NT2/D1 (cell line): ENCODE data around the gene CAMK2D.

Experiments
- DNase-seq: peaks from one replicate; pipeline ENCODE4 v3.0.0-alpha.2; 2011; ENCODE audit warnings: low read depth, low spot score
- H3K27me3 ChIP-seq: 2 replicates; pipeline ENCODE4 v1.6.0; 2011; ENCODE audit warnings: mild to moderate bottlenecking; ENCODE audit not compliant: insufficient read length, insufficient read depth
- H3K36me3 ChIP-seq: 2 replicates; pipeline ENCODE4 v1.6.1; 2011; ENCODE audit warnings: mild to moderate bottlenecking, low read length, mixed read lengths; ENCODE audit not compliant: insufficient read depth, insufficient read length
- H3K4me1 ChIP-seq: 2 replicates; pipeline ENCODE4 v1.5.1; 2011; ENCODE audit not compliant: insufficient read depth, insufficient read length
- H3K4me3 ChIP-seq: 2 replicates; pipeline ENCODE4 v1.5.1; 2011; ENCODE audit warnings: low read depth; ENCODE audit not compliant: insufficient read length
- H3K9ac ChIP-seq: 2 replicates; pipeline ENCODE4 v1.6.0; 2011; ENCODE audit warnings: low read depth; ENCODE audit not compliant: insufficient read length
- H3K9me3 ChIP-seq: 2 replicates; pipeline ENCODE4 v1.5.1; 2011; ENCODE audit warnings: mild to moderate bottlenecking, low read length; ENCODE audit not compliant: insufficient read depth
- SUZ12 ChIP-seq: IDR thresholded peaks from 2 replicates; pipeline ENCODE4 v1.6.1; 2011; ENCODE audit not compliant: insufficient read length, insufficient read depth; ENCODE audit errors: extremely low read depth
- YY1 ChIP-seq: IDR thresholded peaks from 2 replicates; pipeline ENCODE4 v1.6.1; 2011; ENCODE audit not compliant: insufficient read length, insufficient read depth
- ZNF274 ChIP-seq: IDR thresholded peaks from 2 replicates; pipeline ENCODE4 v1.6.1; 2011; ENCODE audit warnings: mild to moderate bottlenecking, low read depth, low read length

CAMK2D gene

DNA sequence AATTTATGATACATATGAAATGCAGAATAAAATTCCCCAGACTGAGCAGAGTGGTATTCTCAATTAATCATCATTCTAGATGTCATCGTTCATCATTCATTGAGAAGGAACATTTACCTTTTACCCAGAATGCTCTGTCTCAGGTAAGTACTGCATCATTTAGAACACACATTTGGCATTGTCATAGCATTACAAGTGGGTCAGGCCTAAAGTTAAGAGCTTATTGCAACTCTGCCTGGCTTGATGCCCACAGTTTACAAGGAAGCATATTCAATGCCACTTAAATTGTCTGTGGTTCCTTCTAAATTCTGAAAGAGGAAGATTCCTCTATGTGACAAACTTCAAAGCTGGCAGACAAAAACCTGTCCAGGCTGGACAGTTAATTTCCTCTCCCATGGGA is 87.3 kb downstream of the CAMK2D start:
- Histone ChIP-seq H3K27me3 (no peaks in the 10 kb centered on the region), H3K36me3 (no peaks in the 10 kb centered on the region), H3K9me3 (no peaks in the 10 kb centered on the region), H3K9ac (no peak overlapping the region), H3K4me1 (no peaks in the 10 kb centered on the region), H3K4me3 (no peak overlapping the region)
- TF ChIP-seq YY1 (no peak), ZNF274 (no peak)
- no peak for DNase-seq

DNA sequence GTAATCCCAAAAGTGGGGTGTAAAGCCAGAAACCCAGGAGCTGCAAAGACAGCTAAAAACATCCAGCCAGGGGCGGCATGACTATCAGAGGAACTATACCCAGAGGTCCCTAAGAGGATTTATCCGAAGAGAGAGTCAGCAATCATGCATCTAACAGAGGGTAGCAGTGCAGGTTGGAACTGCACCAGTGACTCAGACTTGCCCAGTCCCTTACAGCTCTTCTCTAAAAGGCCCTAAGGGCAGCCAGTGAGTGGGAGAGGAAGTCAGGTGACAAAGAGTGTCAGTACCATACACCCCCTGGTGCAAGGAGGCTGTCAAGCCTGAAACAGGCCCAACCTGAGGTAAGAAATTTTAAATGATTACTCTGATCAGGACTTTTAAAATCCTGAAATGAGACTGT is 88.1 kb downstream of the CAMK2D start:
- Histone ChIP-seq H3K4me3 (no peak overlapping the region), H3K9ac (no peak overlapping the region), H3K4me1 (no peaks in the 10 kb centered on the region), H3K27me3 (no peaks in the 10 kb centered on the region), H3K9me3 (no peaks in the 10 kb centered on the region), H3K36me3 (no peaks in the 10 kb centered on the region)
- TF ChIP-seq YY1: no peak
- DNase-seq: no peak

DNA sequence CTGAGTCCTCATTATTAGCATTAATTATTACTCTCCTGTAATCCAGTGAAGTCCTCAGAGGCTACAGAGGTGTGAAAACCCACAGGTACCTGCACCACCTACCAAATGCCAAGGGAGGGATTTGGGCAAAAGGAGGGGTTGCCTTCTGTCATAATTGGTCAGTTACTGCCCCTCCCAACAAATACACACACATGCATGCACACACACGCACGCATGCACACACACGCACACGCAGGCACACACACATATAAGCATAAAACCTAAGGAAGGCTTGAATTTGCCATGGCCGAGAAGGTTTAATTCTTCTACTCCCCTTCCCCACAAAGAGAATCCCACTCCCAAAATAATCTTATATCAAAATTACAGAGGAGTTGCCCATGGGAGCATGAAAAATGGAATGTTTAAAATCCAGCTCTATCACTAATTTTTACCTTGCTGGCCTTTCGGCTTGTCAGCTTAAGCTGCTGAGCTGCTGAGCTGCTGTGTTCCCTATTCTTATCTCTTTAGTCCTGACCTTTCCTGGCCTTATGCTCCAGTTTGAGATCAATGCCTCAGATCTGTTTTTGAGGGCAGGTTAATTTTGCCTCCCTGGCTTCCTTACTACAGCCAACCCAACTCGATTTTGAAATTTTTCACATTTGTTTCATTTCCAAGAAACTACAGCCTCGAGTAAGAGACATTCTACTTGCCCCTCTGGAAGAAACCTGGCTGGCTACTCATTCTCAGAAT is 95.0 kb downstream of the CAMK2D start:
- DNase-seq: no peak
- Histone ChIP-seq H3K4me3 (no peak overlapping the region), H3K4me1 (no peaks in the 10 kb centered on the region), H3K9me3 (no peaks in the 10 kb centered on the region), H3K9ac (no peak overlapping the region), H3K36me3 (no peaks in the 10 kb centered on the region), H3K27me3 (no peaks in the 10 kb centered on the region)
- TF ChIP-seq SUZ12 (no peak), YY1 (no peak), ZNF274 (no peak)

DNA sequence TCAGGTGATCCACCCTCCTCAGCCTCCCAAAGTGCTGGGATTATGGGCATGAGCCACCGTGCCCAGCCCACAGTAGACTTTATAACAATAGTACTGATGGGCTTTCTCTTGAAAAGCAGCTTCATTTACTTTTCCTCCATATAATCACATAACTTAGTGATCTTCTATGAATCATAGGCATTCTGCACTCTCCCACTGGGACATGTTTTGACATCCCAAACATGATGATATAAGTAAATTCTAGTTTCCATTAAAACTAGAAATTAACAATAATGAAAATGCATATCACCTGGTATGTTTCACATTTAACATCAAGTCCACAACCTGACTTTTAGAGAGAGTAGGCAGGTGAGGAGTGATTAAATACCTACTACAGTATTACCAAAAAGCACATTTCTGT is 96.5 kb downstream of the CAMK2D start:
- Histone ChIP-seq H3K4me3 (no peak overlapping the region), H3K4me1 (no peaks in the 10 kb centered on the region), H3K36me3 (no peaks in the 10 kb centered on the region), H3K27me3 (no peaks in the 10 kb centered on the region), H3K9me3 (no peaks in the 10 kb centered on the region), H3K9ac (no peak overlapping the region)
- no peak for DNase-seq
- TF ChIP-seq ZNF274: no peak
- no peak for TF ChIP-seq SUZ12
- TF ChIP-seq YY1: no peak

DNA sequence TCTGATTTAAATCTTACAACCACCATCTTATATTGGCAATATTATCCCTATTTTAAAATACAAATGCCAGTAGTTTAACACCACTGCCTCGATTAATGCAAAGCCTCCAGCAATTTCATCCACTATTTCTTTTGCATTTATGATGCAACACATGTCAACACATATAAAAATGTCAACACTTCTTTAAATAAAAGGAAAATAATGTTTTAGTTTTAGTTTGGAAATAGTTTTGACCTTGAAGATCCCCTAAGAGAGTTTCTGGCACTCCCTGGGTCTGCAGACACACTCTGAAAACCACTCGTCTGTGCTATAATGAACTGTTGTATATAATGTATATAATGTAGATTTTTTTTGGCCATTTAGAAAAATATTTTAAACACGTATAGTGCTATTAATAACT is 99.0 kb downstream of the CAMK2D start:
- Histone ChIP-seq H3K4me3 (no peak overlapping the region), H3K36me3 (peaks cover 4% of the 10 kb centered on the region), H3K9me3 (peaks cover 10% of the 10 kb centered on the region), H3K27me3 (no peaks in the 10 kb centered on the region), H3K4me1 (no peaks in the 10 kb centered on the region), H3K9ac (no peak overlapping the region)
- TF ChIP-seq YY1 (no peak), ZNF274 (no peak), SUZ12 (no peak)
- DNase-seq: no peak

DNA sequence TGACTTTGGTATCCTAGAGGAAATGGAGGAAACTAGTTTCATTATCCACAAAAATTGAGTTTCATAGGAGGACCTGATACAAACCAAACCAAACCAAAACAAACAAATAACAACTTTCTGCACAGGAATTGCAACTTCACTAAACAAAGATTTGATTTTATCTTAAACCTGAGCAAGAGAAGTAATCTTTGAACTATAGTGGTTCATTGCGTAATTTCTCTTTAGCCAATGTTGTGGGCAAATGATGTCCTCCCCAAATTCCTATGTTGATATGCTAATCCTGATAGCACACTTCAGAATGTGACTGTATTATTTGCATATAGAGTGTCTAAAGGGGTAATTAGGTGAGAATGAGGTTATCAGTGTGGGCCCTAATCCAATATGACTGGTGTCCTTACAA is 102.4 kb downstream of the CAMK2D start:
- H3K4me1 ChIP-seq: no peaks in the 10 kb centered on the region
- no peaks in the 10 kb centered on the region for H3K27me3 ChIP-seq
- TF ChIP-seq YY1 (no peak), ZNF274 (no peak), SUZ12 (no peak)
- H3K9me3 ChIP-seq: peaks cover 10% of the 10 kb centered on the region
- H3K9ac ChIP-seq: no peak overlapping the region
- no peak overlapping the region for H3K4me3 ChIP-seq
- peaks cover 4% of the 10 kb centered on the region for H3K36me3 ChIP-seq
- no peak for DNase-seq

DNA sequence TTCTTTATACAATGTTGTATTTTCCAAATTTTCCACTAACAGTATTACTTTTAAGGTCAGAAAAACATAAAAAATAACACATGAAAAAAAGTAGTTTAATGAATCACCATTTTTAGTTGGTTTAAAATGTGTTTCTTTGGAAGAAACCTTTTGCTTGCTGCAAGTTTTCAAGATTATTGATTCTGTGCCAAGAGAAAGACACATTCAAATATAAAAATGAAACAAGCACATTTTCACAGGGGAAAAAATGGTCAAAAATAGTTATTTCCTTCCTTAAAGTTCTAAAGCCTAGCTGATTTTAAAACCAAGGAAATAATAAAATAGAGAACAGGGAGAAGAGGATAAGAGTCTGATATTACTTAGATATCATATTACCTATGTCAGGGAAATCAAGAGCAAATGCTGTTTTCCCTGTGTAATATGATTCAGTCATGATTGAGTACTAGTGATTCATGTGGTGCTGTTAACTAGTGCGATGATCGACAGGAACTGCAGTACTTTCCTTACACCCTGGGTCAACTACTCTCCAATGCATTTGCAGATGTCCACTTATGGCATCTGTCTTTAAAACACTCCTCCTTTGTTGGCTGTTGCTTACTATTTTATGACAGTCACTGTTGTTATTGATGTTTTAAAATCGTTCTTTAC is 103.8 kb downstream of the CAMK2D start:
- no peak for DNase-seq
- Histone ChIP-seq H3K36me3 (peaks cover 4% of the 10 kb centered on the region), H3K4me3 (no peak overlapping the region), H3K9me3 (peaks cover 10% of the 10 kb centered on the region), H3K27me3 (no peaks in the 10 kb centered on the region), H3K9ac (no peak overlapping the region), H3K4me1 (no peaks in the 10 kb centered on the region)
- TF ChIP-seq YY1 (no peak), ZNF274 (no peak), SUZ12 (no peak)

DNA sequence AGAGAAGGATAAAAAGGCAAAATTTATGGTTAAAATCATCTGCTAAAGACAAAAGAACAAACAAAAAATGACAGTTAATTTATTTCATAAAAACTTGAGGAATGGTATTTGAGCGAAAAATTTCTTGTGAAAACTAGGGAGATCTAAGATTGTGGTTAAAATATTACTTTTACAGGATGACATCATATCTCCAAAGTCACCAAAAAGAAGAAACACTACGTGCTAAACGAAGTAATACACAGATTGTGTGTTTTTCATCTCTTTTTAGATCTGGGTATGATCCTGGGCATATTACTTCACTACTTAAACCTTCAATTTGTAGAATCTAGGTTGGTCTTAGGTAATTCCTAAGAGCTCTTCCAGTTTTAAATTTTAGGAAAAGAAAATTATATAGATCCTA is 107.7 kb downstream of the CAMK2D start:
- Histone ChIP-seq H3K36me3 (no peaks in the 10 kb centered on the region), H3K4me3 (no peak overlapping the region)

More for the DNA sequence above, 107.7 kb downstream of the CAMK2D start:
- TF ChIP-seq SUZ12: no peak
- TF ChIP-seq ZNF274: no peak
- TF ChIP-seq YY1: no peak
- no peak for DNase-seq
- Histone ChIP-seq H3K9me3 (peaks cover 5% of the 10 kb centered on the region), H3K4me1 (no peaks in the 10 kb centered on the region), H3K27me3 (no peaks in the 10 kb centered on the region), H3K9ac (no peak overlapping the region)
